ENCODE results near the gene ARHGAP23.

DNA sequence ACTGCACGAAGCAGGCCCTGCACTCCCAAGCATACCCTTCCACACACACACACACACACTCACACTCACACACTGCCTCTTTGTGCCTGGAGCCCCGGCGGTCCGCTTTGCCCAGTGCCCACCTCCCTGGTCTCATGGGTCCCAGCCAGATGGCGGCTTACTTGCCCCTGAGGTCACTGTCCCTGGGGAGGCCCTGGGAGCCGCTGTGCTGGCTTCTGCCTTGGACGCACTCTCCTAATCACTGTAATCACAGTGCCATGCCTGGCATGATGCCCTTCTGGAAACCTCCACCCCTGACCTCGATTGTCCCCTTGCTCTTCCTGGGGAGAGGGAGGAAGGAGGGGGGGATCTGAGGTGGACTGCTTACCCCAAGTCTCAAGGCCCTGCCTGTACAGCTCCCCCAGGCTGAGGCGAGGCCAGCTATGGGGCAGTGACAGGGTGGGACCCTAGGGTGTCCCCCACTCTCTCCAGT lies 36.0 kb downstream of the ARHGAP23 start:
- TF ChIP-seq FOXM1 (IDR thresholded peaks at IDR 0.05; ENCODE audit: borderline replicate concordance, low read depth) = no peak
- no peak for TF ChIP-seq CREB1 (IDR thresholded peaks at IDR 0.05; ENCODE audit: low read depth)
- 0 out of 2 replicates have a peak, but pooled peaks have one; percentile 41 for TF ChIP-seq YY1 (IDR thresholded peaks at IDR 0.05; ENCODE audit: low read depth)
- TF ChIP-seq NFIC (IDR thresholded peaks at IDR 0.05) = peak; percentile 73
- TF ChIP-seq, protein P1, sequence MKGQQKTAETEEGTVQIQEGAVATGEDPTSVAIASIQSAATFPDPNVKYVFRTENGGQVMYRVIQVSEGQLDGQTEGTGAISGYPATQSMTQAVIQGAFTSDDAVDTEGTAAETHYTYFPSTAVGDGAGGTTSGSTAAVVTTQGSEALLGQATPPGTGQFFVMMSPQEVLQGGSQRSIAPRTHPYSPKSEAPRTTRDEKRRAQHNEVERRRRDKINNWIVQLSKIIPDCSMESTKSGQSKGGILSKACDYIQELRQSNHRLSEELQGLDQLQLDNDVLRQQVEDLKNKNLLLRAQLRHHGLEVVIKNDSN (IDR thresholded peaks at IDR 0.05) = no peak
- no peak for TF ChIP-seq TCF12 (IDR thresholded peaks at IDR 0.05; ENCODE audit: low read depth)
- TF ChIP-seq, protein P2, sequence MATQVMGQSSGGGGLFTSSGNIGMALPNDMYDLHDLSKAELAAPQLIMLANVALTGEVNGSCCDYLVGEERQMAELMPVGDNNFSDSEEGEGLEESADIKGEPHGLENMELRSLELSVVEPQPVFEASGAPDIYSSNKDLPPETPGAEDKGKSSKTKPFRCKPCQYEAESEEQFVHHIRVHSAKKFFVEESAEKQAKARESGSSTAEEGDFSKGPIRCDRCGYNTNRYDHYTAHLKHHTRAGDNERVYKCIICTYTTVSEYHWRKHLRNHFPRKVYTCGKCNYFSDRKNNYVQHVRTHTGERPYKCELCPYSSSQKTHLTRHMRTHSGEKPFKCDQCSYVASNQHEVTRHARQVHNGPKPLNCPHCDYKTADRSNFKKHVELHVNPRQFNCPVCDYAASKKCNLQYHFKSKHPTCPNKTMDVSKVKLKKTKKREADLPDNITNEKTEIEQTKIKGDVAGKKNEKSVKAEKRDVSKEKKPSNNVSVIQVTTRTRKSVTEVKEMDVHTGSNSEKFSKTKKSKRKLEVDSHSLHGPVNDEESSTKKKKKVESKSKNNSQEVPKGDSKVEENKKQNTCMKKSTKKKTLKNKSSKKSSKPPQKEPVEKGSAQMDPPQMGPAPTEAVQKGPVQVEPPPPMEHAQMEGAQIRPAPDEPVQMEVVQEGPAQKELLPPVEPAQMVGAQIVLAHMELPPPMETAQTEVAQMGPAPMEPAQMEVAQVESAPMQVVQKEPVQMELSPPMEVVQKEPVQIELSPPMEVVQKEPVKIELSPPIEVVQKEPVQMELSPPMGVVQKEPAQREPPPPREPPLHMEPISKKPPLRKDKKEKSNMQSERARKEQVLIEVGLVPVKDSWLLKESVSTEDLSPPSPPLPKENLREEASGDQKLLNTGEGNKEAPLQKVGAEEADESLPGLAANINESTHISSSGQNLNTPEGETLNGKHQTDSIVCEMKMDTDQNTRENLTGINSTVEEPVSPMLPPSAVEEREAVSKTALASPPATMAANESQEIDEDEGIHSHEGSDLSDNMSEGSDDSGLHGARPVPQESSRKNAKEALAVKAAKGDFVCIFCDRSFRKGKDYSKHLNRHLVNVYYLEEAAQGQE (IDR thresholded peaks at IDR 0.05; ENCODE audit: low read depth) = no peak
- TF ChIP-seq EP300 (IDR thresholded peaks at IDR 0.05; ENCODE audit: borderline replicate concordance) = no peak; the same call in 1 of the 2 replicates
